DND-41 (cell line): ENCODE measurements around the gene ZFP91.

ENCODE experiments used
- ATAC-seq: fragments of 200-7000 bp; cut with Tn5 transposase; 3 replicates; pipeline ENCODE4 v1.9.1; 2021; ENCODE audit warnings: low read depth; ENCODE audit not compliant: insufficient read depth
- DNase-seq: peaks from one replicate; pipeline ENCODE4 v3.0.0-alpha.2; 2020
- H2AFZ ChIP-seq: 2 replicates; pipeline ENCODE4 v1.6.0; 2012; ENCODE audit warnings: low read depth, low read length
- H3K27ac ChIP-seq: 2 replicates; pipeline ENCODE4 v1.5.1; 2012; ENCODE audit warnings: low read length, inconsistent platforms
- H3K27me3 ChIP-seq: fragments of 200-600 bp; sonication (generic); 2 replicates; pipeline ENCODE4 v1.6.0; 2012; ENCODE audit warnings: low read length, mild to moderate bottlenecking, inconsistent platforms; ENCODE audit not compliant: insufficient read depth, poor library complexity
- H3K36me3 ChIP-seq: 2 replicates; pipeline ENCODE4 v1.5.1; 2012; ENCODE audit warnings: low read length, inconsistent platforms; ENCODE audit not compliant: insufficient read depth
- H3K4me1 ChIP-seq: 2 replicates; pipeline ENCODE4 v1.5.1; 2012; ENCODE audit warnings: mild to moderate bottlenecking, low read length; ENCODE audit not compliant: insufficient read depth
- H3K4me2 ChIP-seq: 2 replicates; pipeline ENCODE4 v1.6.0; 2012; ENCODE audit warnings: mild to moderate bottlenecking, moderate library complexity, low read length, inconsistent platforms; ENCODE audit not compliant: insufficient read depth
- H3K4me3 ChIP-seq, 2 experiments: fragments of 200-600 bp in 1 of 2; shearing (Covaris generic) in 1 of 2; 2 replicates each; pipeline ENCODE4 v1.5.1; 2012 to 2016; ENCODE audit warnings: inconsistent platforms in 2 of 2, low read length in 2 of 2, mild to moderate bottlenecking in 2 of 2, low read depth in 1 of 2, moderate library complexity in 1 of 2
- H3K79me2 ChIP-seq: 2 replicates; pipeline ENCODE4 v1.6.0; 2012; ENCODE audit warnings: low read length, inconsistent platforms; ENCODE audit not compliant: insufficient read depth
- H3K9ac ChIP-seq: 2 replicates; pipeline ENCODE4 v1.6.0; 2012; ENCODE audit warnings: low read depth, mild to moderate bottlenecking, inconsistent platforms, low read length, moderate library complexity
- H3K9me3 ChIP-seq: 2 replicates; pipeline ENCODE4 v1.5.1; 2012; ENCODE audit warnings: low read length, moderate library complexity, mild to moderate bottlenecking, inconsistent platforms; ENCODE audit not compliant: insufficient read depth, severe bottlenecking
- H4K20me1 ChIP-seq: 2 replicates; pipeline ENCODE4 v1.6.0; 2012; ENCODE audit warnings: low read length; ENCODE audit not compliant: insufficient read depth
- EZH2 ChIP-seq: IDR thresholded peaks from 3 replicates; pipeline ENCODE4 v1.6.1; 2012; ENCODE audit warnings: borderline replicate concordance, low read depth, mild to moderate bottlenecking, moderate library complexity, low read length, inconsistent platforms; ENCODE audit not compliant: severe bottlenecking
- TF ChIP-seq, protein P1 (sequence below): IDR thresholded peaks from 2 replicates; pipeline ENCODE4 v1.5.1; 2012; ENCODE audit warnings: borderline replicate concordance, low read length, moderate library complexity, mild to moderate bottlenecking; ENCODE audit not compliant: poor library complexity, severe bottlenecking; ENCODE audit errors: extremely low read depth

ZFP91 gene

DNA sequence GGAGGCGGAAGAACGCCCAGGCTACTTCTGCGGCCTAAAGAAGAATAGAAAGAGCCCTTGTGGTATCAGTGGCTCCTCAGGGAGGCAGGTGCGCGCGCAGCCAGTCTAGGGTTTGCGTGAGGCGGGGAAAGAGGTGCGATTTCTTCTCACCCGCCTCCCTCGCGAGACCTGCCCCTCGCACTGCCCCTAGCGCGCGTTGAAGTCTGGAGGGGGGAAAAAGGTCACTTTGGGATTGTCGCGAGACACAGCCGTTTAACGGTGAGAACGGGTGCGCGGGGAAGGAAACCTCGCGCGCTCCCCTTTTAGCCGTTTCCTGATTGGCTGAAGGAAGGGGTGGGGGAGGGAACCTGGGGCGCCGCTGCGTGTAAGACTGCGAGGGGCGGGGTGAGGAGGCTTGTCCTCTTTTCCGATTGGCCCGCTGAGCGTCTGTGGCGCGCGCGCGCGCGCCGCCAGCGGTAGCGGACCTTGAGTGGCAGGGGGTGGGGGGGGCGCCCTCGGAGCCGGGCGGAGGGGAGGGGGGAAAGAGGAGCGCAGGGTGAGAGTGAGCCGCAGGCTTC lies at the start of gene ZFP91:
Gene ZFP91, plus strand, starts transcription at position 429 of the 557 bp plus-strand sequence. CDS start 219 bp downstream, outside the sequence.
- H4K20me1 ChIP-seq, result peaks cover 31% of the 10 kb centered on the region; the same call in 1 of the 2 replicates
- peak within 1 kb of the TSS; percentile 73 to 89 for H3K4me3 ChIP-seq
- H3K27me3 ChIP-seq, result no peaks in the 10 kb centered on the region
- peaks cover 80% of the 10 kb centered on the region for H3K79me2 ChIP-seq
- no peaks in the 10 kb centered on the region for H3K9me3 ChIP-seq
- peaks cover 68% of the 10 kb centered on the region for H3K4me1 ChIP-seq
- TF ChIP-seq EZH2, result no peak
- TF ChIP-seq, protein P1, sequence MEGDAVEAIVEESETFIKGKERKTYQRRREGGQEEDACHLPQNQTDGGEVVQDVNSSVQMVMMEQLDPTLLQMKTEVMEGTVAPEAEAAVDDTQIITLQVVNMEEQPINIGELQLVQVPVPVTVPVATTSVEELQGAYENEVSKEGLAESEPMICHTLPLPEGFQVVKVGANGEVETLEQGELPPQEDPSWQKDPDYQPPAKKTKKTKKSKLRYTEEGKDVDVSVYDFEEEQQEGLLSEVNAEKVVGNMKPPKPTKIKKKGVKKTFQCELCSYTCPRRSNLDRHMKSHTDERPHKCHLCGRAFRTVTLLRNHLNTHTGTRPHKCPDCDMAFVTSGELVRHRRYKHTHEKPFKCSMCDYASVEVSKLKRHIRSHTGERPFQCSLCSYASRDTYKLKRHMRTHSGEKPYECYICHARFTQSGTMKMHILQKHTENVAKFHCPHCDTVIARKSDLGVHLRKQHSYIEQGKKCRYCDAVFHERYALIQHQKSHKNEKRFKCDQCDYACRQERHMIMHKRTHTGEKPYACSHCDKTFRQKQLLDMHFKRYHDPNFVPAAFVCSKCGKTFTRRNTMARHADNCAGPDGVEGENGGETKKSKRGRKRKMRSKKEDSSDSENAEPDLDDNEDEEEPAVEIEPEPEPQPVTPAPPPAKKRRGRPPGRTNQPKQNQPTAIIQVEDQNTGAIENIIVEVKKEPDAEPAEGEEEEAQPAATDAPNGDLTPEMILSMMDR, result peak; percentile 10
- H3K4me2 ChIP-seq, result peak within 1 kb of the TSS; percentile 79
- peak; percentile 70 for ATAC-seq
- peak; percentile 98 for DNase-seq
- peak within 1 kb of the TSS; percentile 100 for H3K27ac ChIP-seq
- peak within 1 kb of the TSS; percentile 100 for H3K9ac ChIP-seq
- peaks cover 5% of the 10 kb centered on the region for H3K36me3 ChIP-seq
- H2AFZ ChIP-seq, result peak within 1 kb of the TSS; percentile 81

- H3K9me3 ChIP-seq, result no peaks in the 10 kb centered on the region
- no peak overlapping the region for H3K4me3 ChIP-seq
- no peak for ATAC-seq
- H2AFZ ChIP-seq, result no peak overlapping the region
- TF ChIP-seq, protein P1, result no peak
- TF ChIP-seq EZH2, result no peak
- peaks cover 27% of the 10 kb centered on the region for H3K4me1 ChIP-seq
- H3K4me2 ChIP-seq, result no peak overlapping the region
- no peak for DNase-seq
- no peaks in the 10 kb centered on the region for H3K79me2 ChIP-seq
- no peak overlapping the region for H3K27ac ChIP-seq
- H3K36me3 ChIP-seq, result peaks cover 21% of the 10 kb centered on the region
- no peaks in the 10 kb centered on the region for H4K20me1 ChIP-seq
- no peaks in the 10 kb centered on the region for H3K27me3 ChIP-seq
- H3K9ac ChIP-seq, result no peak overlapping the region
Measured at GRCh38 chr11:58530236-58530635, 48.6 kb upstream of the ZFP91 start.

DNA sequence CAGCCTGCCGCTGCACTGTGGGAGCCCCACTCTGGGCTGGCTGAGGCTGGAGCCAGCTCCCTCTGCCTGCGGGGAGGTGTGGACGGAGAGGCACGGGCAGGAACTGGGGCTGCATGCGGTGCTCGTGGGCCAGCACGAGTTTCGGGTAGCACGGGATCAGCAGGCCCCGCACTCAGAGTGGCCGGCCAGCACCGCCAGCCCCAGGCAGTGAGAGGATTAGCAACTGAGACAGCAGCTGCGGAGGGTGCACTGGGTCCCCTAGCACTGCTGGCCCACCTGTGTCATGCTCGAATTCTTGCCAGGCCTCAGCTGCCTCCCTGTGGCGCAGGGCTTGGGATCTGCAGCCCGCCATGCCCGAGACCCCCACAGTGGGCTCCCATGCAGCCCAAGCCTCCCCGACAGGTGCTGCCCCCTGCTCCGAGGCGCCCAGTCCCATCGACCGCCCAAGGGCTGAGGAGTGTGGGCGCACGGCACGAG lies 47.0 kb upstream of the ZFP91 start:
- Histone ChIP-seq H3K4me1 (peaks cover 10% of the 10 kb centered on the region), H4K20me1 (no peaks in the 10 kb centered on the region), H3K27ac (no peak overlapping the region), H3K9me3 (no peaks in the 10 kb centered on the region), H3K79me2 (no peaks in the 10 kb centered on the region), H3K4me3 (no peak overlapping the region), H3K4me2 (no peak overlapping the region), H3K36me3 (peaks cover 21% of the 10 kb centered on the region), H3K9ac (no peak overlapping the region), H2AFZ (no peak overlapping the region), H3K27me3 (no peaks in the 10 kb centered on the region)
- no peak for ATAC-seq
- TF ChIP-seq, protein P1, result no peak
- no peak for TF ChIP-seq EZH2
- no peak for DNase-seq
